ENCODE data around the gene ECHS1.
A peak's percentile ranks its signal among the peaks of the same experiment; 100 is the strongest.

The ECHS1 gene

DNA sequence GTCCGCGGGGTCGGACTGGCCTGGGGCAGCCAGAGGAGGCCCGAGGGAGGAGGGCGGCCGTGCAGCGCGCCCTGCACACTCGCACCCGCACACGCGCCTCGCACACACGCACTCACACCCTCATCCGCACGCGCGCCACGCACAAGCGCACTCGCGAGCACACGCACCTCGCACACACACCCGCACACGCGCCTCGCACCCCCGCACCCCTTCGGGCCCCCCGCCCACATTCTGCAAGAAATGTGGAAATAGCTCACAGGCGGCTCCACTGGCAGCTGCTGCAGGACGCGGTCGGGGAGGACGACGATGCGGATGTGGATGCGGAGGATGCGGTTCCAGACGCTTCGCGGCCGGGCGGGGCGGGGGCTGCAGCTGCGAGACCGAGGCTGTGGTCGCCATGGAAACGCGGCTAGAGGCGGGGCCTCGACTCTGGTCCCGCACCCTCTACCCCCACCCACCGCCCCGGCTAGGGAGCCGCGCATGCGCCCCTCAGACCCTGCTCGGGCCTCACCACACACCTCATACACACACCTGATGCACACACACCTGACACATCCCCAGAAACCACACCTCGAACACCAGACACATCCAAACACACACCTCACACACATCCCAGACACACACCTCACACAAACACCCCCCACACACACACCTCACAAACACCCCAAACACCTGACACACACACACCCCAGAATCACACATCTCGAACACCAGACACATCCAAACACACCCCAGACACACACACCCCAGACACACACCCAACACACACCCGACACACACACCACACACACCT is 36.4 kb downstream of the ECHS1 start, which contains the start of gene CALY (continued):
- TF ChIP-seq, protein P1, sequence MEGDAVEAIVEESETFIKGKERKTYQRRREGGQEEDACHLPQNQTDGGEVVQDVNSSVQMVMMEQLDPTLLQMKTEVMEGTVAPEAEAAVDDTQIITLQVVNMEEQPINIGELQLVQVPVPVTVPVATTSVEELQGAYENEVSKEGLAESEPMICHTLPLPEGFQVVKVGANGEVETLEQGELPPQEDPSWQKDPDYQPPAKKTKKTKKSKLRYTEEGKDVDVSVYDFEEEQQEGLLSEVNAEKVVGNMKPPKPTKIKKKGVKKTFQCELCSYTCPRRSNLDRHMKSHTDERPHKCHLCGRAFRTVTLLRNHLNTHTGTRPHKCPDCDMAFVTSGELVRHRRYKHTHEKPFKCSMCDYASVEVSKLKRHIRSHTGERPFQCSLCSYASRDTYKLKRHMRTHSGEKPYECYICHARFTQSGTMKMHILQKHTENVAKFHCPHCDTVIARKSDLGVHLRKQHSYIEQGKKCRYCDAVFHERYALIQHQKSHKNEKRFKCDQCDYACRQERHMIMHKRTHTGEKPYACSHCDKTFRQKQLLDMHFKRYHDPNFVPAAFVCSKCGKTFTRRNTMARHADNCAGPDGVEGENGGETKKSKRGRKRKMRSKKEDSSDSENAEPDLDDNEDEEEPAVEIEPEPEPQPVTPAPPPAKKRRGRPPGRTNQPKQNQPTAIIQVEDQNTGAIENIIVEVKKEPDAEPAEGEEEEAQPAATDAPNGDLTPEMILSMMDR (tag by site-specific recombination; IDR thresholded peaks at IDR 0.05), result no peak
- TF ChIP-seq SP2 (tag by site-specific recombination; IDR thresholded peaks at IDR 0.05) (peak; percentile 35; the same call in 1 of the 2 replicates), WT1 (tag by site-specific recombination; IDR thresholded peaks at IDR 0.05) (no peak), ZBTB1 (tag by site-specific recombination; IDR thresholded peaks at IDR 0.05) (peak; percentile 93; the same call in 1 of the 2 replicates), ZNF561 (tag by site-specific recombination; IDR thresholded peaks at IDR 0.05; ENCODE audit: borderline replicate concordance) (no peak), ZNF223 (tag by site-specific recombination; IDR thresholded peaks at IDR 0.05) (no peak), ZNF433 (tag by site-specific recombination; IDR thresholded peaks at IDR 0.05; ENCODE audit: low read depth) (peak; percentile 19; the same call in 1 of the 2 replicates), ZFP3 (tag by site-specific recombination; IDR thresholded peaks at IDR 0.05; ENCODE audit: low read depth) (no peak), REPIN1 (tag by site-specific recombination; IDR thresholded peaks at IDR 0.05; ENCODE audit: low read depth) (no peak), ZNF175 (tag by site-specific recombination; IDR thresholded peaks at IDR 0.05) (no peak), ZNF585B (tag by site-specific recombination; IDR thresholded peaks at IDR 0.05) (no peak), ZNF658 (tag by site-specific recombination; IDR thresholded peaks at IDR 0.05) (0 out of 2 replicates have a peak, but pooled peaks have one; percentile 27), ZNF37A (tag by site-specific recombination; IDR thresholded peaks at IDR 0.05) (no peak), KLF8 (tag by site-specific recombination; IDR thresholded peaks at IDR 0.05) (peak; percentile 90), SCRT1 (tag by site-specific recombination; IDR thresholded peaks at IDR 0.05; ENCODE audit: borderline replicate concordance) (peak; percentile 91), ZBTB48 (tag by site-specific recombination; IDR thresholded peaks at IDR 0.05) (no peak), BCL11A (tag by site-specific recombination; IDR thresholded peaks at IDR 0.05; ENCODE audit: low read depth) (no peak), KLF16 (tag by site-specific recombination; IDR thresholded peaks at IDR 0.05) (no peak), ZNF768 (tag by site-specific recombination; IDR thresholded peaks at IDR 0.05) (no peak), ZNF24 (tag by site-specific recombination; IDR thresholded peaks at IDR 0.05) (no peak), ZNF324 (tag by site-specific recombination; IDR thresholded peaks at IDR 0.05) (no peak), ZNF677 (tag by site-specific recombination; IDR thresholded peaks at IDR 0.05) (no peak), ZIC2 (tag by site-specific recombination; IDR thresholded peaks at IDR 0.05) (no peak), ZNF76 (tag by site-specific recombination; IDR thresholded peaks at IDR 0.05; ENCODE audit: borderline replicate concordance, low read depth) (no peak), ZNF791 (tag by site-specific recombination; IDR thresholded peaks at IDR 0.05) (no peak)
- TF ChIP-seq, protein P2, sequence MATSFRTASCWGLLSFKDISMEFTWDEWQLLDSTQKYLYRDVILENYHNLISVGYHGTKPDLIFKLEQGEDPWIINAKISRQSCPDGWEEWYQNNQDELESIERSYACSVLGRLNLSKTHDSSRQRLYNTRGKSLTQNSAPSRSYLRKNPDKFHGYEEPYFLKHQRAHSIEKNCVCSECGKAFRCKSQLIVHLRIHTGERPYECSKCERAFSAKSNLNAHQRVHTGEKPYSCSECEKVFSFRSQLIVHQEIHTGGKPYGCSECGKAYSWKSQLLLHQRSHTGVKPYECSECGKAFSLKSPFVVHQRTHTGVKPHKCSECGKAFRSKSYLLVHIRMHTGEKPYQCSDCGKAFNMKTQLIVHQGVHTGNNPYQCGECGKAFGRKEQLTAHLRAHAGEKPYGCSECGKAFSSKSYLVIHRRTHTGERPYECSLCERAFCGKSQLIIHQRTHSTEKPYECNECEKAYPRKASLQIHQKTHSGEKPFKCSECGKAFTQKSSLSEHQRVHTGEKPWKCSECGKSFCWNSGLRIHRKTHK (tag by site-specific recombination; IDR thresholded peaks at IDR 0.05), result no peak
- TF ChIP-seq, protein P3, sequence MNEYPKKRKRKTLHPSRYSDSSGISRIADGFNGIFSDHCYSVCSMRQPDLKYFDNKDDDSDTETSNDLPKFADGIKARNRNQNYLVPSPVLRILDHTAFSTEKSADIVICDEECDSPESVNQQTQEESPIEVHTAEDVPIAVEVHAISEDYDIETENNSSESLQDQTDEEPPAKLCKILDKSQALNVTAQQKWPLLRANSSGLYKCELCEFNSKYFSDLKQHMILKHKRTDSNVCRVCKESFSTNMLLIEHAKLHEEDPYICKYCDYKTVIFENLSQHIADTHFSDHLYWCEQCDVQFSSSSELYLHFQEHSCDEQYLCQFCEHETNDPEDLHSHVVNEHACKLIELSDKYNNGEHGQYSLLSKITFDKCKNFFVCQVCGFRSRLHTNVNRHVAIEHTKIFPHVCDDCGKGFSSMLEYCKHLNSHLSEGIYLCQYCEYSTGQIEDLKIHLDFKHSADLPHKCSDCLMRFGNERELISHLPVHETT (tag by site-specific recombination; IDR thresholded peaks at IDR 0.05), result peak; percentile 46; the same call in 1 of the 2 replicates
- TF ChIP-seq, protein P4, sequence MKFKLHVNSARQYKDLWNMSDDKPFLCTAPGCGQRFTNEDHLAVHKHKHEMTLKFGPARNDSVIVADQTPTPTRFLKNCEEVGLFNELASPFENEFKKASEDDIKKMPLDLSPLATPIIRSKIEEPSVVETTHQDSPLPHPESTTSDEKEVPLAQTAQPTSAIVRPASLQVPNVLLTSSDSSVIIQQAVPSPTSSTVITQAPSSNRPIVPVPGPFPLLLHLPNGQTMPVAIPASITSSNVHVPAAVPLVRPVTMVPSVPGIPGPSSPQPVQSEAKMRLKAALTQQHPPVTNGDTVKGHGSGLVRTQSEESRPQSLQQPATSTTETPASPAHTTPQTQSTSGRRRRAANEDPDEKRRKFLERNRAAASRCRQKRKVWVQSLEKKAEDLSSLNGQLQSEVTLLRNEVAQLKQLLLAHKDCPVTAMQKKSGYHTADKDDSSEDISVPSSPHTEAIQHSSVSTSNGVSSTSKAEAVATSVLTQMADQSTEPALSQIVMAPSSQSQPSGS (tag by site-specific recombination; IDR thresholded peaks at IDR 0.05; ENCODE audit: low read depth), result no peak
- TF ChIP-seq, protein P5, sequence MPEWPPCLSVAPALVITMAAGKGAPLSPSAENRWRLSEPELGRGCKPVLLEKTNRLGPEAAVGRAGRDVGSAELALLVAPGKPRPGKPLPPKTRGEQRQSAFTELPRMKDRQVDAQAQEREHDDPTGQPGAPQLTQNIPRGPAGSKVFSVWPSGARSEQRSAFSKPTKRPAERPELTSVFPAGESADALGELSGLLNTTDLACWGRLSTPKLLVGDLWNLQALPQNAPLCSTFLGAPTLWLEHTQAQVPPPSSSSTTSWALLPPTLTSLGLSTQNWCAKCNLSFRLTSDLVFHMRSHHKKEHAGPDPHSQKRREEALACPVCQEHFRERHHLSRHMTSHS (tag by site-specific recombination; IDR thresholded peaks at IDR 0.05), result no peak; the same call in 1 of the 2 replicates
- TF ChIP-seq, protein P6, sequence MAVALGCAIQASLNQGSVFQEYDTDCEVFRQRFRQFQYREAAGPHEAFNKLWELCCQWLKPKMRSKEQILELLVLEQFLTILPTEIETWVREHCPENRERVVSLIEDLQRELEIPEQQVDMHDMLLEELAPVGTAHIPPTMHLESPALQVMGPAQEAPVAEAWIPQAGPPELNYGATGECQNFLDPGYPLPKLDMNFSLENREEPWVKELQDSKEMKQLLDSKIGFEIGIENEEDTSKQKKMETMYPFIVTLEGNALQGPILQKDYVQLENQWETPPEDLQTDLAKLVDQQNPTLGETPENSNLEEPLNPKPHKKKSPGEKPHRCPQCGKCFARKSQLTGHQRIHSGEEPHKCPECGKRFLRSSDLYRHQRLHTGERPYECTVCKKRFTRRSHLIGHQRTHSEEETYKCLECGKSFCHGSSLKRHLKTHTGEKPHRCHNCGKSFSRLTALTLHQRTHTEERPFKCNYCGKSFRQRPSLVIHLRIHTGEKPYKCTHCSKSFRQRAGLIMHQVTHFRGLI (tag by site-specific recombination; IDR thresholded peaks at IDR 0.05), result no peak
